Esophagus muscularis mucosa (tissue), 3 donors: Measurements from ENCODE around the gene VMP1.

Experiments used
- CTCF ChIP-seq, 3 experiments: fragments of 200-600 bp in 2 of 3; fragments of 450-650 bp in 1 of 3; sonication (generic) in 2 of 3; IDR thresholded peaks; one replicate each; pipeline ENCODE4 v1.5.1; 2017 to 2019; ENCODE audit warnings: antibody characterized with exemption in 3 of 3, mild to moderate bottlenecking in 2 of 3, moderate library complexity in 1 of 3
- POLR2A ChIP-seq: fragments of 450-650 bp; IDR thresholded peaks from one replicate; pipeline ENCODE4 v1.6.1; 2017; ENCODE audit warnings: antibody characterized with exemption, moderate library complexity, mild to moderate bottlenecking, low read depth
- POLR2AphosphoS5 ChIP-seq, 2 donors: sonication (generic); formaldehyde crosslinking; IDR thresholded peaks; one replicate each; pipeline ENCODE4 v1.6.1; 2017; ENCODE audit warnings: antibody characterized with exemption in 2 of 2

GRCh38 chr17:59734226-59734625, 26.8 kb downstream of the VMP1 start:
- TF ChIP-seq POLR2A (no peak), CTCF (IDR thresholded peaks at IDR 0.05) (no peak), POLR2AphosphoS5 (IDR thresholded peaks at IDR 0.05) (no peak)
